Activated CD4-positive, alpha-beta T cell treated with anti-CD3 and anti-CD28 coated beads, Interleukin-2, amount 50 U/mL, for 16 hours (primary cell): Measurements from ENCODE around the gene ODAPH.
A peak's percentile ranks its signal among the peaks of the same experiment; 100 is the strongest.
"Not testable (repeated sequence)": the region's sequence is repeated elsewhere in the genome, so short reads cannot be mapped to it uniquely, and the experiment has no call there.

Source experiments
- DNase-seq: peaks from one replicate; pipeline ENCODE4 v3.0.0-alpha.2; 2020

ODAPH gene, protein sequence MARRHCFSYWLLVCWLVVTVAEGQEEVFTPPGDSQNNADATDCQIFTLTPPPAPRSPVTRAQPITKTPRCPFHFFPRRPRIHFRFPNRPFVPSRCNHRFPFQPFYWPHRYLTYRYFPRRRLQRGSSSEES

DNA sequence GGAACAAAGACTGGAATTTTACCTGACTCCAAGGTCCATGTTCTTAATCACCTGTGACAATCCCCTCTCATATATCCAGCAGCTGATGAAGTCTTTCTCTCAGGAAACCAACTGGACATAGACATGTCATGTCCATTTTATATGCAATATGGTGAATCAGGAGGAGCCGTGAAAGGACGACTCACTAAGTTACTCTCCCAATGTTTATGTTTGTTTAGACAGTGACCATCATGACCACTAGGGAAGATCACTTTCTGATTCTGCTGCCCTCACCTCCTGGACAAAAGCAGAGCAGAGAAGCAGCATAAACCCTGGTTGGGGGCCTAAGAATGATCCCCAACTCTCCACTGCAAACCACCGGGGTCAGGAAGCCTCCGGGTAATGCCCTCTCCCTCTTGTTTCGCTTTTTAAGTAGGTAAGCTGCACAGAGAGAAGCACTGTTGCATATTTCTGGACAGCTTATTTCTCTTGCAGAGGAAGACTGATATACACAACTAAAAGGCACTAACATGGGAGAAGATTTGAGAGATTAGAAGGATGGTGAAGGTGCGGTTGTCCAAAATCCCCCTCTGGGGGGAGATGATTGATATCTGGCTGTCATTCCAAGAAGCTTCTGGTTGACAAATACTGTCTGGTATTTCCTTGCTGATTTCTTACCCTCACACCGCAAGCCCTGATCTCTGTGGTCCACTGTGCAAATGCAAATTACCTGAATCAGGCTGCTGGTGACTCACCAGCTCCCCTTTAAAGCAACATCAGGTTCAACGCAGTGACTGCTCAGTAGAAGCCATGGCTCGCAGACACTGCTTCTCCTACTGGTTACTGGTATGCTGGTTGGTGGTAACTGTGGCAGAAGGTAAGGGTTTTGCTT lies at the start of gene ODAPH:
Gene ODAPH, plus strand, starts transcription at position 773 of the 871 bp plus-strand sequence. Its CDS starts 17 bp downstream, at position 790.
- DNase-seq = peak; percentile 80

DNA sequence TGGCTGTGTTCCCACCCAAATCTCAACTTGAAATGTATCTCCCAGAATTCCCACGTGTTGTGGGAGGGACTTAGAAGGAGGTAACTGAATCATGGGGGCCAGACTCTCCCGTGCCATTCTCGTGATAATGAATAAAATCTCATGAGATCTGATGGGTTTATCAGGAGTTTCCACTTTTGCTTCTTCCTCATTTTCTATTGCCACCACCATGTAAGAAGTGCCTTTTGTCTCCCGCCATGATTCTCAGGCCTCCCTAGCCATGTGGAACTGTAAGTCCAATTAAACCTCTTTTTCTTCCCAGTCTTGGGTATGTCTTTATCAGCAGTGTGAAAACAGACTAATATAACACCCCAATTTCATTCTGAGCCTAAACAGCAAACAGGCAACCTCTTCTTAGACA lies 46.3 kb upstream of the ODAPH start:
- not testable (repeated sequence) for DNase-seq

DNA sequence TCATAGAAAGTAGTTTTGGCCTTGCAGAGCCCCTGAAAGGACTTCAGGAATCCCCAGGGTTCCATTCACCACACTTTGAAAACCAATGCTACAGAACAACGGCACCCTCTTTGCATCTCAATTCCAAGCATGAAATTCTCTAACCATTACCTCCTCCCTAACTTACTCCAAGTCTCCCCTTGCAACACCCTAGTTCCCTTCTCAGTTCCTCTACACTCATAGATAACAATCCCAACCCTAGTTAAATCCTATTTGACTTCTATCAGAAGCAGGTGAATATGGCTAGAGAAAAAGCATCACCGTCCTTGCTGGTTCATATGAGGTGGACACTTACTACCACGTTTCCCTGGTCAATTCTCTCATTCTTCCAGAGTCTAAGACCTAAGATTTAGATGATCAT lies 44.0 kb upstream of the ODAPH start:
- no peak for DNase-seq

DNA sequence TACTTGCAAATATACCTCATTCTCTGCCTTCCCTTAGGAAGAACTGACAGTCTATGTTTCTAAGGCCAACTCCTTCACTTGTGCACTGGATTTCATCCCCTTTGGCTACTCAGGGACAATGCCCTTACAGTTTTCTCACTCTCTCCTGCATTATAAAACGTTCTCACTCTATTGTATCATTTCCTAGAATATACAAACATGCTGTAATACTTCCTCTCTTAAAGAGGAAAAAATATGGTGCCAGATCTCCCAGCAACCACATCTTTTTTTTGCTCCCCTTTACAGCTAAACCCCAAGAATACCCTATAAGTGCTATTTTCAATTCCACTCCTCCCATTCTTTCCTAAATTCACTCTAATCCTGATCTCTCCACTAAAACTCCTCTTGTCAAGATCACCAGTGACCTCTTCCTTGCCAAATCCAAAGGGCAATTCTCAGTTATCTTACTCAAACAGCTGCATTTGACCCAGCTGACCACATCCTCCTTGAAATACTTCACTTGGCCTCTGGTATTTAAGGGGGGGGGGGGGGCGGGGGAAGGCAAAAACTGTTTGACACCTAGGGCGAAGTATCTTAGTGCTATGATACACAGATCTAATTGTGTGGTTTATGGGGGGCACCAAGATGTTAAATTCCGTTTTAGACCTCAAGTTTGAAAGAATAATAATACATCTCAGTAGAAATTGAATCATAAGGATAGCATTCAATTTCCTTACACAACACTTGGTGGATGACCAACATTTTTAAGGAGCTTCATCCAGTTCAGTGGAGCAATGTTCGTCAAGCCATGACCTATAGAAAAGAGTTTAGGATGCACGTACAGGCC lies 43.3 kb upstream of the ODAPH start:
- peak; percentile 41 for DNase-seq

DNA sequence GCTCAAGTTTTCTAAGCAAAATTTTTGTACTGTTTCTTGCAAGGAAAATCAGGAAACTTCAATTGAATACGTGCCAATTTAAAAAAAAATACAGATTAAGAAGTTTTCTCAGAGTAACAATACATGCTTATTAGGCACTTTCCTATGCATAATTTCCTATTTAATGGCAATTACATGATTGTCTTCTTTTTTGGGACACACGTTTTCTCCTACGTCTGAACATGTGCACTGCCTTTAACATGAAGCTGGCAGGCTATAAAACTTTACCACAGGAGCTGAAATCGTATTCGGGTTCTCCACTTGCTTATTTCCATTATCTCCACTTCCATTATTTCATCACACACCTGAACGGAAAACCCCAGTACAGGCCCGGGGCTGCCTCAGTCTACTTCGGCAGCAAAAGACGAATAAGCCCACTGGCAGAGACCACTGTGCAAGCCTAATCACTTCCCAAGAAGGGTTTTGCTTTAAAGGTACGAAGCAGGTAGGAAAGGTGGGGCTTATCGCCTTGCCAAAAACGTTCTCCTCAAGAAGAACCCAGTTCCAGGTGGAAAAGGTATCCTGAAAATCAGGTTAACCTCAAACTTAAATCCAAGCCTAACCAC lies 42.2 kb upstream of the ODAPH start:
- DNase-seq = no peak

DNA sequence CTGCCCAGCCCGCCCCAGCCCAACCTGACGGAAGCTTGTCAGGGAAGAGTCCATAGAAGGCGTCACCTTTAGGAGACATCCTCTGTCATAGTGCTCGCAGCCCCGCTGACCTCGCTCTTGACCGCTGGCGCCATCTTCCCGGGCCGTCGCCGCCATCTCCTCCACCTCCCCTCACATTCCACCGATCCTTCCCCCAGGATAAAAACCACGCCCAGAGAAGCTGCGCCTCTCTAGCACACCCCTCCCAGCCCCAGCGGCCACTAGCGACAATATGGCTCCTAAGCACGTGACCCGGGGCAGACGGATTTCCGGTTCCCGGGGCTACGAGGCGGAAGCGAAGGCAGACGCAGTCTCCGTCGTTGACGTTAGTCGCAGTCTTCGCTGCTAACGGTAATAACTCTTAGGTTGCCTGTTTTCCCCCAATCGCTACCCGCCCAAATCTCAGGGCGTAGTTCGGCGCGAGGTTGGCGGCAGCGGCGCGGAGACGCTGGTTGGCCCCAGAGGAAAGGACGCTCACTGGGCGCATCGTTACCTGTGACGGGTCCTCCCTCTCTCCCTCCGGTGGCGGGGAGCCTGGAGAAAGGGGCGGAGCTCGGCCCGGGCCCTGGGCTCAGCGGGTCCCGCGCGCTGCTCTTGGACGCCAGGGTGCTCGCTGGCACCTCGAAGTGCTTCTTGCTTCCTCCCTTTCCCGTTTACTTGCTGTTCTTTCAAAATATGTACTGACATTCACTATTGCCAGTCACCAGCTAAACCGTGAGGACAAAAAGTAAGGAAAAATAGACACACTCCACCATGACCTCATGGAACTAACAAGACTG lies 41.5 kb upstream of the ODAPH start, which contains the start of the genes RCHY1 and THAP6:
Gene RCHY1, minus strand, starts transcription at position 273 of the 818 bp plus-strand sequence. Its CDS starts 117 bp downstream, at position 156.
Gene THAP6, plus strand, starts transcription at position 343 of the 818 bp plus-strand sequence. CDS start 980 bp downstream, outside the sequence.
- DNase-seq = peak; percentile 95

DNA sequence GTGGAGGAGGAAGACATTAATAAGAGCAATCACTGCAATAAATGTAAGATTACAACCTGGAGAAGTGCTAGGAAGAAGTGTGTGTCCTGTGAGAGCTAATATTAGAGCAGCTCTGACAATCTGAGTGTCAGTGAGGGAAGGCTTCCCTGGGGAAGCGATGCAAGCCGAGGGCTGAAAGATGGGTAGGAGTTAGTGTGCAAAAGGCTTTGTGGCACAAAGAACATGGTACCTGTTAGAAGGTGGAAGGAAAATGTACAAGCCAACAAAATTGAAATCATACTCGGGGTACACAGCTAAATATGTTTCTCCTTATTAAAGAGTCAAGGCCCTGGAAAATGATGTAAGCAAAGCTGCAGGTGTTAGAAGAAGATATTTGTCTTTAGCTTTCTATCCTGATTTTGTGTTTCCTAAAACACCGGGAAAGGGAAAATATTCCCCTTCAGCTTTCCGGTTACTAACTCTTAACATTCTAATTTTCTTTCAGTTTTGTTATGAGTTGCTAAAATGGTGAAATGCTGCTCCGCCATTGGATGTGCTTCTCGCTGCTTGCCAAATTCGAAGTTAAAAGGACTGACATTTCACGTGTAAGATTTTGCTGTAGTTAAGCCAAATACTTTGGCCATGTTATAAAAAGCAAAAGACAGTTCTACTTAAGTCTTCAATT lies 40.8 kb upstream of the ODAPH start:
- DNase-seq = peak; percentile 63

DNA sequence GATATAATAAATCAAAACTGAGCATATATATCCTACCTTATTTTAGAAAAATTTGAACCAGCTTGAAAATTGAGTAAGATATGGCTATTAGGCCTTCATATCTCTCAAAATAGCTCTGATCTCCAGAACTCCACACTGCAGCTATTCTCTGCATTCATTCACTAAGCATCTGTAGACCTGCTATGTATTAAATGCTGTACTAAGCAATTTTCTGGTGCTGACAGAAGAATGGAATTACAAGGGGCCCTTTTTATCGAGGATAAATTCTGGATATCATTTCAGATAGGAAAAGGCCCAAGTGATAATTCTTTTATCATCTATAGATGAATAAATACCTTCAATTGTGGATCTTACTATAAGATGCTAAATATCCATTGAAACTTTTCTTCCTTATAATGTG lies 39.7 kb upstream of the ODAPH start:
- DNase-seq = no peak

DNA sequence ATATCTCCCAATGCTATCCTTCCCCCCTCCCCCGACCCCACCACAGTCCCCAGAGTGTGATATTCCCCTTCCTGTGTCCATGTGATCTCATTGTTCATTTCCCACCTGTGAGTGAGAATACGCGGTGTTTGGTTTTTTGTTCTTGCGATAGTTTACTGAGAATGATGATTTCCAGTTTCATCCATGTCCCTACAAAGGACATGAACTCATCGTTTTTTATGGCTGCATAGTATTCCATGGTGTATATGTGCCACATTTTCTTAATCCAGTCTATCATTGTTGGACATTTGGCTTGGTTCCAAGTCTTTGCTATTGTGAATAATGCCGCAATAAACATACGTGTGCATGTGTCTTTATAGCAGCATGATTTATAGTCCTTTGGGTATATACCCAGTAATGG lies 36.4 kb upstream of the ODAPH start:
- DNase-seq = not testable (repeated sequence)

DNA sequence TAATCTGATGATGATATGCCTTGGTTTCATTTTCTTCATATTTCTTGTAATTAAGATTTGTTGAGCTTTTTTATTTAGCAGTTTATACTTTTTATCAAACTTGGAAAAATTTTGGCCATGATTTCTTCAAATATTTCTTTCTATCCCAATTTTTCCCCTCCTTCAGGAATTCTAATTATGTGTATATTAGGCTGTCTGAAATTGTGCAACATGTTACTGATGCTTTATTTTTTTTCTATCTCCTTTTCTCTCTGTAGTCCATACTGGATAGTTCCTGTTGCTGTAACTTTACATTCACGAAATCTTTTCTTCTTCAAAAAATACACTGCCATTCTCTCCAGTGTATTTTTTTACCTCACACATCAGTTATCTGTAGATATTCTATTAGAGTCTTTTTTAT lies 30.8 kb upstream of the ODAPH start:
- DNase-seq = no peak

DNA sequence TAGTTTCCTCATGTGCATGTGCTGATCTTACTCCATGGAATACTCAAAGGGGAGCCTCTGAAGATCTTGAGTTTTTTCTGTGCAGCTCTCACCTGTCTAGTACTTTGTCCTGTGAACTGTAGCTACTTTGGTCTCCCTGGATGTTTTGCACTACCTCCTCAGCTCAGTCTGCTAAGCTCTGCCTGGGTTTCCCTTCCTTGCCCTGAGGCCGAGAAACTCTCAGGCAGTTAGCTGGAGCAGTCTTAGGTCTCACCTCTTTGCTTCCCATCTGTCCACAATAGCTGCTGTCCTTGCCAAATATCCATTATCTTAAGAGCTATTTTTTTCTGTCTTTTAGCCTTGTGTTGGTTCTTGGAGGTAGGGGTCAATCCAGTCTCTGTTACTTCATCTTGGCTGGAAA lies 30.0 kb upstream of the ODAPH start:
- no peak for DNase-seq

DNA sequence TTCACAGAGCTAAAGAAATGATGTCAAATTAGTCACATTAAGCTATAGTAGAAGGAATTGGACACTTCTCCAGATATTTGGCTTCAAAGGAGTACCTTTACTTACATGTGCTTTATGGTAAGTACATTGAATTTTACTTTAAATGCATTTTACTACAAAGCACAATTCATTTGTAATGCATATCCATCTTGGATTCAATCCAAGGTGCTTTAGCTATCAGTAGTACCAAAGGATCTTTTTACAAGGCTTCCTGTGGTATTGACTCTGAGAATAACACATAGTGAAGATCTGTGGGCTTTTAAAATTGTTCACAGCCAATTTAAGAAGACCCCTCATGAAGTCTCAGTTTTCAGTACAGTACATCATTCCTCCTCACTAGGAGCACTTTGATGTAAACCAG lies 28.4 kb upstream of the ODAPH start:
- no peak for DNase-seq

DNA sequence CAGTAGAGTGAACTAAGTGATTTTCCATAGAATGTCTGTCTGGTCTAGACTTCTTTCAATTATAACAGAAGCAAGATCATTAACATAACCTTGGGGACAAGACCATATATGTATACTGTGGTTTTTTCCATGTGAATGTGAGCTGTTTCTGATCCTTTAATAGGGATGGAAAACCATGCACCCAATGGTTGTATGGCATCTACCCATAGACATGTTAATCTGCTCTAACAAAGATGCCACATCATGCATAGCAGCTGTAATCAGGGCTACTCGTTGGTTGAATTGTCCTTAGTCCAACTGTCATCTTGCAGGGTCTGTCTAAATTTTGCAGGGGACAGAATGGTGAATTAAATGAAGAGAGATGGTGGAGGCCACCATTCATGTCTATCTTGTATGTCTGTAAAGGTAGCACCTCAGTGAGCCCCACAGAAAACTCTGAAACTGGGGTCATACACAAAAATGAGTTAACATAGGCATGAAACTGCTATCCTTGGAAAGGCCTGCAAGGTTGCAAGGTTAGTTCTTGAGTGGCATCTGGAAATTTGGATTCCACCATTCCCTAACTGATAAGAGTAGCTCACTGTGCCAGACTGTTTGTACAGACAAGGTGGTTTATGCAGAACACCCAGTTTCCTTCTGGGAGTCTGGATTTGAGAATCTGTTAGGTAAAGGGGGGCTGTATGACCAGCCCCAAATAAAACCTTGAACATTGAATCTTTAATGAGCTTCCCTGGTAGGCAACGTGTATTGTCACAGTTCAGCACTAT lies 25.1 kb upstream of the ODAPH start:
- no peak for DNase-seq

DNA sequence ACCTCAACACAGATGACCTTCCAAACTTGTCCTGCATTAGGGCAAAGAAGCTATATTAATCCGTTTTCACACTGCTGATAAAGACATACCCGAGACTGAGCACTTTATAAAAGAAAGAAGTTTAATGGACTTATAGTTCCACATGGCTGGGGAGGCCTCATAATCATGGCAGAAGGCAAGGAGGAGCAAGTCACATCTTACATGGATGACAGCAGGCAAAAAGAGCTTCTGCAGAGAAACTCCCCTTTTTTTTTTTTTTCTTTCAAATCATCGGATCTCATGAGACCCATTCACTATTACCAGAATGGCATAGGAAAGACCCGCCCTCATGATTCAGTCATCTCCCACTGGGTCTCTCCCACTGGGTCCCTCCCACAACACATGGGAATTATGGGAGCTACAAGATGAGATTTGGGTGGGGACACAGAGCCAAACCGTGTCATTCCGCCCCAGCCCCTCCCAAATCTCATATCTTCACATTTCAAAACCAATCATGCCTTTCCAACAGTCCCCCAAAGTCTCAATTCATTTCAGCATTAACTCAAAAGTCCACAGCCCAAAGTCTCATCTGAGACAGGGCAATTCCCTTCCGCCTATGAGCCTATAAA lies 24.2 kb upstream of the ODAPH start:
- not testable (repeated sequence) for DNase-seq

DNA sequence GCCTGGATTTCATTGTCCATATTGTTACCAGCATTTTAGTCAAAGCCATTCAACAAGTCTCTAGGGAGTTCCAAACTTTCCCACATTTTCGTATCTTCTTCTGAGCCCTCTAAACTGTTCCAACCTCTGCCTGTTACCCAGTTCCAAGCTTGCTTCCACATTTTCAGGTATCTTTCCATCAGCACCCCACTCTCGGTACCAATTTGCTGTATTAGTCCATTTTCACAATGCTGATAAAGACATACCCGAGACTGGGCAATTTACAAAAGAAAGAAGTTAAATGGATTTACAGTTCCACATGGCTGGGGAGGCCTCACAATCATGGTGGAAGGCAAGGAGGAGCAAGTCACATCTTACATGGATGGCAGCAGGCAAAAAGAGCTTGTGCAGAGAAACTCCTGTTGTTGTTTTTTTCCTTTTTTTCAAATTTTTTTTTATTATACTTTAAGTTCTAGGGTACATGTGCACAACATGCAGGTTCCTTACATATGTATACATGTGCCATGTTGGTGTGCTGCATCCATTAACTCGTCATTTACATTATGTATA lies 22.5 kb upstream of the ODAPH start:
- DNase-seq = not testable (repeated sequence)

DNA sequence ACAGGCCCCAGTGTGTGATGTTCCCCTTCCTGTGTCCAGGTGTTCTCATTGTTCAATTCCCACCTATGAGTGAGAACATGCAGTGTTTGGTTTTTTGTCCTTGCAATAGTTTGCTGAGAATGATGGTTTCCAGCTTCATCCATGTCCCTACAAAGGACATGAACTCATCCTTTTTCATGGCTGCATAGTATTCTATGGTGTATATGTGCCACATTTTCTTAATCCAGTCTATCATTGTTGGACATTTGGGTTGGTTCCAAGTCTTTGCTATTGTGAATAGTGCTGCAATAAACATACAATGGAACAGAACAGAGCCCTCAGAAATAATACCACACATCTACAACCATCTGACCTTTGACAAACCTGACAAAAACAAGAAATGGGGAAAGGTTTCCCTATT lies 21.9 kb upstream of the ODAPH start:
- not testable (repeated sequence) for DNase-seq

DNA sequence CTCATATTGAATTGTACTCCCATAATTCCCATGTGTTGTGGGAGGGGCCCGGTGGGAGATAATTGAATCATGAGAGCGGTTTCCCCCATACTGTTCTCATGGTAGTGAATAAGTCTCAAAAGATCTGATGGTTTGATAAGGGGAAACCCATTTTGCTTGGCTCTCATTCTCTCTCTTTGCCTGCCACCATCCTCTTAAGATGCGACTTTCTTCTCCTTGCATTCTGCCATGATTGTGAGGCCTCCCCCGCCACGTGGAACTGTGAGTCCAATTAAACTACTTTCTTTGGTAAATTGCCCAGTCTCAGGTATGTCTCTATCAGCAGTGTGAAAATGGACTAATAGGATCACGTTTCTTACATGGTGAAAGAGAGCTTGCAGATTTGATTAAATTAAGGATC lies 18.6 kb upstream of the ODAPH start:
- not testable (repeated sequence) for DNase-seq

DNA sequence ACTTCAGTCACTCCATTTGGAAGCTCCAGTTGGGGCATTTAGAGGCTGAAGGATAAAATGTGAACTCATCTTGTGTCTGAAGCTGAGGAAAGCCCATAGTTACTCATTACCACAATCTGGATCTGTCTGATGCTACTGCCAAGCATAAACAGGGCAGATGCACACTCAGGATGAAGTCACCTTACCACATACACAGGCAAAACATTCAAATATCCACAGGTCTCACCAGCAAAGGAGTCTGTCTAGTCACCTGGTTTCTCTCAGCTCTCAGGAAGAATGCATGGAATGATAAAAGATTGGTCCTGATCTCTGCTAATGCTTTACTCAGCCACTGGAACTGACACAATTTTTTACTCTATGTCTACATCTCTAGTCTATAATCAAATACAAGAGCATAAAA lies 13.0 kb upstream of the ODAPH start:
- no peak for DNase-seq

DNA sequence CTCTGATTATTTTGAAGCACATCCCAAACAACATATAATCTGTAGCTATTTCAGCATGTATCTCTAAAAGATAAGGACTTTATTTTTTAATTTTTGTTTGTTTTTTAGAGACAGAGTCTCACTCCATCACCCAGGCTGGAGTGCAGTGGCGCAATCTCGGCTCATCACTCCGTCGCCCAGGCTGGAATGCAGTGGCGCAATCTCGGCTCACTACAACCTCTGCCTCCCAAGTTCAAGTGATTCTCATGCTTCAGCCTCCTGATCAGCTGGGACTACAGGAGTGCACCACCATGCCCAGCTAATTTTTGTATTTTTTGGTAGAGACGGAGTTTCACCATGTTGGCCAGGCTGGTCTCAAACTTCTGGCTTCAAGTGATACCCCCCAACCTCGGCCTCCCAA lies 11.6 kb upstream of the ODAPH start:
- not testable (repeated sequence) for DNase-seq

DNA sequence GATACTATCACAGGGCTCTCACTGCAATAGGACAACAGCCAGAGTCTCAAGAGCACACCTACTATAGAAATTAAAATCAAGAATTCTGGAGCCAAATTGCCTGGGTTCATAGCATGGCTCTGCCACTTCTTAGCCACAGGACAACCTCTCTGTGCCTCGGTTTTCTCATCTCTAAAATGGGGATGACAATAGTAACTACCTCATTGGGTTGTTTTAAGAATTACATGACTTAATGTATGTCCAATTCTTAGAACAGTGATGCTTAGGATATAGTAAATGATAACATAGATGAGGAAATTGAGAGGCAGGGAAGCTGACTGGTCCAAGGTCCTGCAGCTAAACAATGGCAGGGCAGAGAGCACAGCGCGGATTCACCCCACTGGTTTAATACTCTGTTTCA lies 11.0 kb upstream of the ODAPH start:
- no peak for DNase-seq
